ENCODE data around the gene UPF2. TPM values are rescaled to one million over a fixed set of nuclear protein-coding genes. Genes with fewer than 3 reads are reported as not detected.
"Not testable (repeated sequence)": the region's sequence is repeated elsewhere in the genome, so short reads cannot be mapped to it uniquely, and the experiment has no call there.

The UPF2 gene
- total RNA-seq, 1 donor from 2014 or later, result 29.4 TPM

- no peak for DNase-seq (ENCODE audit: low spot score)
- ATAC-seq, result no peak
- intact Hi-C loops (cut with DNase I), result no loop called here
Observed at GRCh38 chr10:11894381-11895107, 148.1 kb downstream of the UPF2 start.

GRCh38 chr10:11893749-11894278 lies 148.8 kb downstream of the UPF2 start:
- DNase-seq (ENCODE audit: low spot score), result no peak
- no peak for ATAC-seq

GRCh38 chr10:11891776-11892486 lies 150.7 kb downstream of the UPF2 start:
- ATAC-seq, result no peak
- intact Hi-C loops (cut with DNase I), result no loop called here

More at GRCh38 chr10:11893749-11894278, 148.8 kb downstream of the UPF2 start:
- intact Hi-C loops (cut with DNase I), result no loop called here

GRCh38 chr10:11889263-11889662 lies 153.3 kb downstream of the UPF2 start:
- ATAC-seq; DNase-seq (ENCODE audit: low spot score); intact Hi-C loops (cut with DNase I): not testable (repeated sequence)

More at GRCh38 chr10:11891776-11892486, 150.7 kb downstream of the UPF2 start:
- DNase-seq (ENCODE audit: low spot score), result no peak

GRCh38 chr10:11887381-11888227 lies 155.0 kb downstream of the UPF2 start:
- ATAC-seq (no peak), DNase-seq (ENCODE audit: low spot score) (no peak)
- intact Hi-C loops (cut with DNase I), result no loop called here

GRCh38 chr10:11886851-11887250 lies 155.8 kb downstream of the UPF2 start:
- DNase-seq (ENCODE audit: low spot score), result no peak
- no peak for ATAC-seq
- intact Hi-C loops (cut with DNase I), result no loop called here

- DNase-seq (ENCODE audit: low spot score), result no peak
- intact Hi-C loops (cut with DNase I), result no loop called here
- no peak for ATAC-seq
Observed at GRCh38 chr10:11886138-11886474, 156.5 kb downstream of the UPF2 start.

- intact Hi-C loops (cut with DNase I), result no loop called here
- DNase-seq (ENCODE audit: low spot score) (no peak), ATAC-seq (no peak)
Observed at GRCh38 chr10:11885437-11886137, 157.0 kb downstream of the UPF2 start.

- intact Hi-C loops (cut with DNase I), result no loop called here
- DNase-seq (ENCODE audit: low spot score), result no peak
- ATAC-seq, result no peak
Observed at GRCh38 chr10:11884706-11885423, 157.7 kb downstream of the UPF2 start.

GRCh38 chr10:11882646-11883375 lies 159.8 kb downstream of the UPF2 start:
- DNase-seq (ENCODE audit: low spot score) (no peak), ATAC-seq (no peak)
- intact Hi-C loops (cut with DNase I), result no loop called here

- intact Hi-C loops (cut with DNase I), result no loop called here
- no peak for ATAC-seq
- DNase-seq (ENCODE audit: low spot score), result no peak
Observed at GRCh38 chr10:11881477-11882417, 160.9 kb downstream of the UPF2 start.

GRCh38 chr10:11881030-11881476 lies 161.6 kb downstream of the UPF2 start:
- ATAC-seq (no peak), DNase-seq (ENCODE audit: low spot score) (no peak)
- intact Hi-C loops (cut with DNase I), result no loop called here

GRCh38 chr10:11880151-11881029 lies 162.2 kb downstream of the UPF2 start:
- no peak for DNase-seq (ENCODE audit: low spot score)
- ATAC-seq, result no peak
- intact Hi-C loops (cut with DNase I), result no loop called here

GRCh38 chr10:11879387-11880094 lies 163.1 kb downstream of the UPF2 start:
- ATAC-seq, result no peak
- intact Hi-C loops (cut with DNase I), result no loop called here
- DNase-seq (ENCODE audit: low spot score), result no peak

- ATAC-seq, result no peak
- DNase-seq (ENCODE audit: low spot score), result no peak
- intact Hi-C loops (cut with DNase I), result no loop called here
Observed at GRCh38 chr10:11878776-11879175, 163.8 kb downstream of the UPF2 start.
